Lower lobe of right lung (tissue), 2 donors: ENCODE results near the gene FMO4. TPM values are rescaled to one million over a fixed set of nuclear protein-coding genes. Genes with fewer than 3 reads are reported as not detected.

Source experiments
- ATAC-seq, 2 donors: fragments of 200-7000 bp; cut with Tn5 transposase; one replicate each; pipeline ENCODE4 v1.9.1; 2020 to 2022; ENCODE audit warnings: mild to moderate bottlenecking in 2 of 2, moderate library complexity in 2 of 2
- DNase-seq: peaks from one replicate; pipeline ENCODE4 v3.0.0-alpha.2; 2020
- H3K27ac ChIP-seq: fragments of 200-600 bp; one replicate; pipeline ENCODE4 v1.8.0; 2022
- H3K27me3 ChIP-seq: fragments of 200-600 bp; one replicate; pipeline ENCODE4 v1.8.0; 2022; ENCODE audit warnings: low read depth
- H3K36me3 ChIP-seq: fragments of 200-600 bp; one replicate; pipeline ENCODE4 v1.8.0; 2022; ENCODE audit warnings: mild to moderate bottlenecking
- H3K4me1 ChIP-seq: fragments of 200-600 bp; one replicate; pipeline ENCODE4 v1.8.0; 2022
- H3K4me3 ChIP-seq: fragments of 200-600 bp; one replicate; pipeline ENCODE4 v1.8.0; 2022; ENCODE audit warnings: mild to moderate bottlenecking
- H3K9me3 ChIP-seq: fragments of 200-600 bp; one replicate; pipeline ENCODE4 v1.8.0; 2022
- CTCF ChIP-seq: fragments of 200-600 bp; IDR thresholded peaks from one replicate; pipeline ENCODE4 v1.8.0; 2022; ENCODE audit warnings: antibody characterized with exemption, mild to moderate bottlenecking
- intact Hi-C: fragments of 100-400 bp; cut with DNase I; formaldehyde crosslinking; loops from one replicate; pipeline ENCODE4 v1.11.0; 2022
- total RNA-seq: library from RNA; stranded (reverse); fragmentation: NEBNext Ultra II Directional; extraction: Animal tissue kit (Norgen Biotek cat#: 25700); gene quantifications from one replicate; pipeline ENCODE4 v1.2.1, GENCODE V29; 2021
- donor health status: DM: no; HTN: yes; CAD: no; lungs with severe emphysema.

Gene FMO4
- total RNA-seq, 1 donor from 2014 or later, result 5.9 TPM

- Histone ChIP-seq H3K27ac (no peak overlapping the region), H3K4me1 (no peaks in the 10 kb centered on the region), H3K4me3 (no peak overlapping the region), H3K36me3 (no peaks in the 10 kb centered on the region), H3K9me3 (no peaks in the 10 kb centered on the region), H3K27me3 (no peaks in the 10 kb centered on the region)
- no peak for TF ChIP-seq CTCF
- ATAC-seq (no peak), DNase-seq (no peak)
- intact Hi-C loops, result no loop called here
These were observed 36.4 kb upstream of the FMO4 start for GRCh38 chr1:171277534-171277933.

GRCh38 chr1:171279234-171279633 is 34.7 kb upstream of the FMO4 start:
- H3K4me3 ChIP-seq, result no peak overlapping the region
- no peaks in the 10 kb centered on the region for H3K9me3 ChIP-seq
- no peaks in the 10 kb centered on the region for H3K36me3 ChIP-seq
- intact Hi-C loops, result no loop called here
- no peak for TF ChIP-seq CTCF
- no peaks in the 10 kb centered on the region for H3K27me3 ChIP-seq
- no peak for DNase-seq
- H3K4me1 ChIP-seq, result no peaks in the 10 kb centered on the region
- ATAC-seq, result no peak
- H3K27ac ChIP-seq, result no peak overlapping the region

GRCh38 chr1:171279678-171280077 is 34.3 kb upstream of the FMO4 start:
- DNase-seq (no peak), ATAC-seq (no peak)
- Histone ChIP-seq H3K27me3 (no peaks in the 10 kb centered on the region), H3K4me3 (no peak overlapping the region), H3K4me1 (no peaks in the 10 kb centered on the region), H3K27ac (no peak overlapping the region), H3K36me3 (no peaks in the 10 kb centered on the region), H3K9me3 (no peaks in the 10 kb centered on the region)
- no peak for TF ChIP-seq CTCF
- intact Hi-C loops, result no loop called here

- Histone ChIP-seq H3K4me3 (no peak overlapping the region), H3K36me3 (no peaks in the 10 kb centered on the region), H3K27me3 (no peaks in the 10 kb centered on the region), H3K4me1 (no peaks in the 10 kb centered on the region), H3K9me3 (no peaks in the 10 kb centered on the region), H3K27ac (no peak overlapping the region)
- ATAC-seq, result no peak
- DNase-seq, result no peak
- intact Hi-C loops, result no loop called here
- no peak for TF ChIP-seq CTCF
These were observed 33.4 kb upstream of the FMO4 start for GRCh38 chr1:171280599-171280998.

DNA sequence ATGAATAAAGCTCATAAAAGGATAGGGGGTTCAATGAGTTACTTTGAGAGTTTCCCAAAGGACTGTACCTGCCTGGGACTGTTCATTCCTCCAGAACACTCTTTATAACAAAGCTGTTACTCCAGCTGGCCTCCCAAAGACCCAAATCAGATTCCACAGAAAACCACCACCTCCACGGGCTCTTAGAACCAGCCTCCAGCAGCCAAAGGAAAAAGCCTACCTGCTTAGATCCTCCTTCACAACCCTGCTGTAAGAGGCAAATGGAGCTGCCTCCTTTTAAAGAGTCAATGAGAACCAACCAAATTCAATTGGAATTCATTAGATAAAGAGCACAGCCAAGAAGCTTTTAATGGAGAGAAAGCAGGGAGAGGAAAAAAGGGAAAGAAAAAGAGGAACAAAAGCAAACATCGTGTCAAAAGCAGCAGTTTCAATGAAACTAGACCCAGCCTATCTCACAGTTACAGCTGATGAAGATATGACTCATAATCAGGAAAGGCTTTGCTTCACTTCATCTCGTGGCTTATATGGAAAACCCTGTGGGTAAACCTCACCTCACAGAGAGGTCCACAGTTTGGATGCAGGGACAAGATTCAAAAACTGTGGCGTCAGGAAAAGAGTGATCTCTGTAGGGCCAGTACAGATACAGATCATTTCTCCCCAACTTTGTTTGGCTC is 27.8 kb upstream of the FMO4 start:
- intact Hi-C loops, result no loop called here
- DNase-seq (no peak), ATAC-seq (no peak)
- H3K27ac ChIP-seq, result no peak overlapping the region
- no peak for TF ChIP-seq CTCF
- H3K27me3 ChIP-seq, result no peaks in the 10 kb centered on the region
- no peaks in the 10 kb centered on the region for H3K9me3 ChIP-seq
- no peak overlapping the region for H3K4me3 ChIP-seq
- no peaks in the 10 kb centered on the region for H3K4me1 ChIP-seq
- H3K36me3 ChIP-seq, result no peaks in the 10 kb centered on the region
